Aorta (tissue), 5 donors: ENCODE measurements around the gene GOLT1B. TPM values are rescaled to one million over a fixed set of nuclear protein-coding genes. Genes with fewer than 3 reads are reported as not detected.

Experiments used
- ATAC-seq: fragments of 200-7000 bp; cut with Tn5 transposase; one replicate; pipeline ENCODE4 v1.9.1; 2022; ENCODE audit warnings: moderate library complexity; ENCODE audit not compliant: low FRiP score
- DNase-seq, 2 donors: peaks; one replicate each; pipeline ENCODE4 v3.0.0-alpha.2; 2020
- H3K27ac ChIP-seq, 2 donors: one replicate each; pipeline ENCODE4 v1.5.1; 2013; ENCODE audit warnings: low read length in 2 of 2, mild to moderate bottlenecking in 2 of 2, moderate library complexity in 2 of 2, control low read depth in 1 of 2, inconsistent platforms in 1 of 2, low read depth in 1 of 2
- H3K27me3 ChIP-seq, 2 donors: one replicate each; pipeline ENCODE4 v1.6.1; 2013; ENCODE audit warnings: control low read depth in 1 of 2, low read length in 1 of 2, mild to moderate bottlenecking in 1 of 2, moderate library complexity in 1 of 2; ENCODE audit not compliant: insufficient read depth in 2 of 2, control insufficient read depth in 1 of 2
- H3K36me3 ChIP-seq, 2 donors: one replicate each; pipeline ENCODE4 v1.6.1; 2013; ENCODE audit warnings: control low read depth in 1 of 2, low read length in 1 of 2, mild to moderate bottlenecking in 1 of 2; ENCODE audit not compliant: insufficient read depth in 2 of 2, control insufficient read depth in 1 of 2
- H3K4me1 ChIP-seq, 2 donors: one replicate each; pipeline ENCODE4 v1.6.1; 2013; ENCODE audit warnings: low read length in 2 of 2, control low read depth in 1 of 2, mild to moderate bottlenecking in 1 of 2, moderate library complexity in 1 of 2; ENCODE audit not compliant: insufficient read depth in 2 of 2, control insufficient read depth in 1 of 2
- H3K4me3 ChIP-seq, 2 donors: one replicate each; pipeline ENCODE4 v1.5.1; 2013; ENCODE audit warnings: low read length in 2 of 2, control low read depth in 1 of 2, mild to moderate bottlenecking in 1 of 2
- H3K9me3 ChIP-seq: one replicate; pipeline ENCODE4 v1.6.1; 2013; ENCODE audit warnings: mild to moderate bottlenecking, low read length; ENCODE audit not compliant: control insufficient read depth
- WGBS, 2 donors: extraction: QIAGEN DNeasy Blood & Tissue Kit; methylation state at CpG; one replicate each; pipeline ENCODE4 v1.1.7; 2013; 5-methylcytosine and 5-hydroxymethylcytosine counted together
- intact Hi-C, 2 donors: fragments of 100-400 bp; cut with DNase I; formaldehyde crosslinking; loops; one replicate each; pipeline versions ENCODE4 v1.14.2 to v1.15.0; 2022
- polyA plus RNA-seq, 2 donors: library from polyadenylated mRNA; stranded (reverse); fragments of 200-250 nt; gene quantifications; one replicate each; pipeline ENCODE4 v1.2.3, GENCODE V29; 2013
- total RNA-seq, 2 donors: library from RNA; stranded (reverse); fragmentation: NEBNext Ultra II Directional; extraction: Animal tissue kit (Norgen Biotek cat#: 25700); gene quantifications; one replicate each; pipeline ENCODE4 v1.2.1, GENCODE V29; 2021
- donor health status: healthy with polysubstance abuse.
- donor health status: Bipolar disorder and iron deficiency.
- donor health status: DM: no; HTN: no; CAD: no.
- donor health status: DM: no; HTN: no; CAD: no.
- donor health status: DM: yes; HTN: yes; CAD: no.

Gene GOLT1B
- total and polyA plus RNA-seq, 4 donors: 24.4 to 45.4 (median 35.3) TPM

GRCh38 chr12:21528953-21529352 lies 27.4 kb downstream of the GOLT1B start:
- no peak for ATAC-seq
- H3K4me1 ChIP-seq: no peaks in the 10 kb centered on the region
- intact Hi-C loops: no loop called here
- H3K4me3 ChIP-seq: no peak overlapping the region
- no peaks in the 10 kb centered on the region for H3K27me3 ChIP-seq
- DNase-seq: no peak
- 47 to 52% methylated on average over 5 of the region's 5 CpGs for WGBS, 2 donors
- H3K9me3 ChIP-seq: no peaks in the 10 kb centered on the region
- no peaks in the 10 kb centered on the region for H3K36me3 ChIP-seq
- no peak overlapping the region for H3K27ac ChIP-seq

GRCh38 chr12:21529456-21529855 lies 27.9 kb downstream of the GOLT1B start:
- ATAC-seq: no peak
- intact Hi-C loops: no loop called here
- H3K9me3 ChIP-seq: no peaks in the 10 kb centered on the region
- no peaks in the 10 kb centered on the region for H3K36me3 ChIP-seq
- no peaks in the 10 kb centered on the region for H3K27me3 ChIP-seq
- H3K4me1 ChIP-seq: no peaks in the 10 kb centered on the region
- no peak overlapping the region for H3K27ac ChIP-seq
- 93 to 94% methylated on average over 2 of the region's 2 CpGs for WGBS, 2 donors
- no peak for DNase-seq
- H3K4me3 ChIP-seq: no peak overlapping the region

GRCh38 chr12:21538061-21538653 lies 36.6 kb downstream of the GOLT1B start:
- DNase-seq (no peak), ATAC-seq (no peak)
- intact Hi-C loops: no loop called here
- WGBS, 2 donors: 82 to 87% methylated on average over 5 of the region's 5 CpGs
- H3K36me3 ChIP-seq: no peaks in the 10 kb centered on the region
- H3K4me1 ChIP-seq: no peaks in the 10 kb centered on the region
- H3K9me3 ChIP-seq: no peaks in the 10 kb centered on the region
- no peak overlapping the region for H3K4me3 ChIP-seq
- H3K27ac ChIP-seq: no peak overlapping the region
- H3K27me3 ChIP-seq: no peaks in the 10 kb centered on the region

GRCh38 chr12:21539797-21540196 lies 38.2 kb downstream of the GOLT1B start:
- no peak overlapping the region for H3K27ac ChIP-seq
- DNase-seq: no peak
- no peaks in the 10 kb centered on the region for H3K27me3 ChIP-seq
- intact Hi-C loops: no loop called here
- no peaks in the 10 kb centered on the region for H3K36me3 ChIP-seq
- no peaks in the 10 kb centered on the region for H3K9me3 ChIP-seq
- no peaks in the 10 kb centered on the region for H3K4me1 ChIP-seq
- no peak for ATAC-seq
- H3K4me3 ChIP-seq: no peak overlapping the region

GRCh38 chr12:21541773-21542172 lies 40.2 kb downstream of the GOLT1B start:
- WGBS, 2 donors: 90 to 94% methylated on average over 6 of the region's 6 CpGs
- DNase-seq (no peak), ATAC-seq (no peak)
- Histone ChIP-seq H3K4me1 (no peaks in the 10 kb centered on the region), H3K27me3 (no peaks in the 10 kb centered on the region), H3K27ac (no peak overlapping the region), H3K9me3 (no peaks in the 10 kb centered on the region), H3K36me3 (no peaks in the 10 kb centered on the region), H3K4me3 (no peak overlapping the region)
- intact Hi-C loops: no loop called here

- 20 to 26% methylated on average over 5 of the region's 5 CpGs for WGBS, 2 donors
- Histone ChIP-seq H3K4me1 (no peaks in the 10 kb centered on the region), H3K36me3 (no peaks in the 10 kb centered on the region), H3K9me3 (no peaks in the 10 kb centered on the region), H3K27me3 (no peaks in the 10 kb centered on the region), H3K27ac (no peak overlapping the region), H3K4me3 (no peak overlapping the region)
- intact Hi-C loops: no loop called here
- DNase-seq: no peak
- no peak for ATAC-seq
Measured at GRCh38 chr12:21542403-21542802, 40.8 kb downstream of the GOLT1B start.

- intact Hi-C loops: no loop called here
- no peak for ATAC-seq
Measured at GRCh38 chr12:21543151-21543550, 41.6 kb downstream of the GOLT1B start.

GRCh38 chr12:21545557-21545956 lies 44.0 kb downstream of the GOLT1B start:
- intact Hi-C loops: no loop called here
- ATAC-seq (no peak), DNase-seq (no peak)
- H3K4me1 ChIP-seq: no peaks in the 10 kb centered on the region
- no peak overlapping the region for H3K27ac ChIP-seq
- WGBS, 2 donors: 82 to 85% methylated on average over 2 of the region's 2 CpGs
- no peak overlapping the region for H3K4me3 ChIP-seq
- no peaks in the 10 kb centered on the region for H3K36me3 ChIP-seq
- H3K9me3 ChIP-seq: no peaks in the 10 kb centered on the region
- no peaks in the 10 kb centered on the region for H3K27me3 ChIP-seq

More at GRCh38 chr12:21543151-21543550, 41.6 kb downstream of the GOLT1B start:
- Histone ChIP-seq H3K27me3 (no peaks in the 10 kb centered on the region), H3K4me1 (no peaks in the 10 kb centered on the region), H3K36me3 (no peaks in the 10 kb centered on the region), H3K27ac (no peak overlapping the region), H3K4me3 (no peak overlapping the region), H3K9me3 (no peaks in the 10 kb centered on the region)
- DNase-seq: no peak

GRCh38 chr12:21546716-21547115 lies 45.1 kb downstream of the GOLT1B start:
- 0% methylated on average over 1 of the region's 1 CpG for WGBS, 2 donors
- Histone ChIP-seq H3K36me3 (no peaks in the 10 kb centered on the region), H3K4me1 (no peaks in the 10 kb centered on the region), H3K27me3 (no peaks in the 10 kb centered on the region), H3K27ac (no peak overlapping the region), H3K4me3 (no peak overlapping the region), H3K9me3 (no peaks in the 10 kb centered on the region)
- DNase-seq: no peak
- ATAC-seq: no peak
- intact Hi-C loops: no loop called here
